Right atrium auricular region (tissue), 2 donors: ENCODE measurements around the gene UBASH3B. TPM values are rescaled to one million over a fixed set of nuclear protein-coding genes. Genes with fewer than 3 reads are reported as not detected.

ENCODE experiments used
- DNase-seq: peaks from one replicate; pipeline ENCODE4 v3.0.0-alpha.2; 2019; ENCODE audit warnings: low spot score
- H3K27ac ChIP-seq, 2 donors: fragments of 200-600 bp; sonication (generic); 1 replicate in 1 of 2; 2 replicates in 1 of 2; pipeline ENCODE4 v1.5.1; 2016 to 2019
- H3K27me3 ChIP-seq, 2 donors: fragments of 200-600 bp; sonication (generic); one replicate each; pipeline versions ENCODE4 v1.5.1 to v1.6.0; 2017 to 2019
- H3K36me3 ChIP-seq: fragments of 200-600 bp; sonication (generic); one replicate; pipeline ENCODE4 v1.5.1; 2016
- H3K4me1 ChIP-seq, 2 donors: fragments of 200-600 bp; sonication (generic); one replicate each; pipeline versions ENCODE4 v1.5.1 to v1.6.0; 2017 to 2019
- H3K4me3 ChIP-seq, 2 donors: fragments of 200-600 bp; sonication (generic); 1 replicate in 1 of 2; 2 replicates in 1 of 2; pipeline ENCODE4 v1.5.1; 2017 to 2019; ENCODE audit warnings: mild to moderate bottlenecking in 1 of 2, moderate library complexity in 1 of 2
- H3K9me3 ChIP-seq, 2 donors: fragments of 200-600 bp; sonication (generic); one replicate each; pipeline ENCODE4 v1.5.1; 2019
- total RNA-seq, 2 donors: library from RNA; depleted of rRNA; stranded (reverse); fragments of >200 nt; gene quantifications; one replicate each; pipeline ENCODE4 v1.1.0, GENCODE V29; 2016
- TF ChIP-seq, protein P1 (sequence below), 2 donors: fragments of 200-600 bp; sonication (generic); IDR thresholded peaks; one replicate each; pipeline ENCODE4 v1.5.1; 2019; ENCODE audit warnings: antibody characterized with exemption in 2 of 2

UBASH3B gene
- total RNA-seq, 2 donors from 2014 or later, result 1.7 to 1.8 TPM

DNA sequence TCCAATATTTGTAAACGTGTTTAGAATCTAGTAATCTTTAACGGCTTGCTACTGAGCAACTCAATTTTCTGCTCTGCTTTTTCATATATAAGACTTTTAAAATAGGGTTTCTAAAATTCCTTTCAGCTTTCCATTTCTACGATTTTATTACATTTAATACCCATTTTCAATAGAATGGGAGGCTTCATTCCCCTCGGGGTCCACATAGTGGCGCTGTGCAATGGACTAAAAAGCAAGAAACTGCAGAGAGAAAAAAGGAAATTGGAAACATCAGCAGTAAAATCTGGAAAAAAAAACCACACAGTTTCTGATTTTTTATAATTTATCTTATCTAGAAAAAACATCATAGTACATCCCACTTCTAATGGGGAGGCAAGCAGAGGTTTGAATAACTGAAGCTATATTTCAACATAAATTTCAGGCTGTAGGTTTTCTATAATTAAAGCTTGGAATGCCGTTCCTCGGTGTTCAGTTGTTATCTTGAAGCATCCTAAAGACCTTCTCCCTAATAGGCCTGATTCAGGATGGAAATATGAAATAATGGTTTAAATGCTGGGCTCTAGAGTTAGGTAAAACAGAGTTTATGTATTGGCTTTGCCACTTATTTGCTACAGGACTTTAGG, 208.3 kb downstream of the UBASH3B start:
- Histone ChIP-seq H3K4me3 (no peak overlapping the region), H3K9me3 (no peaks in the 10 kb centered on the region), H3K36me3 (no peaks in the 10 kb centered on the region), H3K27me3 (no peaks in the 10 kb centered on the region), H3K27ac (no peak overlapping the region), H3K4me1 (no peaks in the 10 kb centered on the region)
- DNase-seq, result no peak
- TF ChIP-seq, protein P1, sequence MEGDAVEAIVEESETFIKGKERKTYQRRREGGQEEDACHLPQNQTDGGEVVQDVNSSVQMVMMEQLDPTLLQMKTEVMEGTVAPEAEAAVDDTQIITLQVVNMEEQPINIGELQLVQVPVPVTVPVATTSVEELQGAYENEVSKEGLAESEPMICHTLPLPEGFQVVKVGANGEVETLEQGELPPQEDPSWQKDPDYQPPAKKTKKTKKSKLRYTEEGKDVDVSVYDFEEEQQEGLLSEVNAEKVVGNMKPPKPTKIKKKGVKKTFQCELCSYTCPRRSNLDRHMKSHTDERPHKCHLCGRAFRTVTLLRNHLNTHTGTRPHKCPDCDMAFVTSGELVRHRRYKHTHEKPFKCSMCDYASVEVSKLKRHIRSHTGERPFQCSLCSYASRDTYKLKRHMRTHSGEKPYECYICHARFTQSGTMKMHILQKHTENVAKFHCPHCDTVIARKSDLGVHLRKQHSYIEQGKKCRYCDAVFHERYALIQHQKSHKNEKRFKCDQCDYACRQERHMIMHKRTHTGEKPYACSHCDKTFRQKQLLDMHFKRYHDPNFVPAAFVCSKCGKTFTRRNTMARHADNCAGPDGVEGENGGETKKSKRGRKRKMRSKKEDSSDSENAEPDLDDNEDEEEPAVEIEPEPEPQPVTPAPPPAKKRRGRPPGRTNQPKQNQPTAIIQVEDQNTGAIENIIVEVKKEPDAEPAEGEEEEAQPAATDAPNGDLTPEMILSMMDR (IDR thresholded peaks at IDR 0.05), result peak; percentile 59 to 86

Other genes starting within 250 kb of the UBASH3B start
- gene CRTAM, start 182.8 kb downstream of the UBASH3B start, total RNA-seq, result under 1 TPM in 1 of 2 donors, not detected in 1; 0.24 TPM
- 1 to 10 TPM; 3.5 TPM for gene JHY, start 227.0 kb downstream of the UBASH3B start, total RNA-seq